ENCODE data around the gene SPINK5.
"Not testable (repeated sequence)": the region's sequence is repeated elsewhere in the genome, so short reads cannot be mapped to it uniquely, and the experiment has no call there.

The SPINK5 gene

GRCh38 chr5:148063861-148064260, at the start of gene SPINK5:
Gene SPINK5 (plus strand): TSS chr5:148063980. CDS start chr5:148064045, 65 bp downstream.
- DNase-seq (ENCODE audit: low spot score) = no peak

GRCh38 chr5:148014276-148014675, 49.5 kb upstream of the SPINK5 start:
- DNase-seq (ENCODE audit: low spot score) = no peak

GRCh38 chr5:148020257-148020988, 43.4 kb upstream of the SPINK5 start:
- DNase-seq (ENCODE audit: low spot score) = no peak

- DNase-seq (ENCODE audit: low spot score) = no peak
Observed at GRCh38 chr5:148027505-148027904, 36.3 kb upstream of the SPINK5 start.

- no peak for DNase-seq (ENCODE audit: low spot score)
Observed at GRCh38 chr5:148029131-148029530, 34.6 kb upstream of the SPINK5 start.

- no peak for DNase-seq (ENCODE audit: low spot score)
Observed at GRCh38 chr5:148033134-148033533, 30.6 kb upstream of the SPINK5 start.

GRCh38 chr5:148035676-148036075, 28.1 kb upstream of the SPINK5 start:
- DNase-seq (ENCODE audit: low spot score) = no peak

GRCh38 chr5:148042881-148043280, 20.9 kb upstream of the SPINK5 start:
- DNase-seq (ENCODE audit: low spot score) = no peak

GRCh38 chr5:148043705-148044104, 20.1 kb upstream of the SPINK5 start:
- DNase-seq (ENCODE audit: low spot score) = no peak

- DNase-seq (ENCODE audit: low spot score) = not testable (repeated sequence)
Observed at GRCh38 chr5:148055160-148055559, 8.6 kb upstream of the SPINK5 start.

GRCh38 chr5:148060309-148060708, 3.5 kb upstream of the SPINK5 start:
- no peak for DNase-seq (ENCODE audit: low spot score)

- DNase-seq (ENCODE audit: low spot score) = no peak
Observed at GRCh38 chr5:148060881-148061280, 2.9 kb upstream of the SPINK5 start.

- no peak for DNase-seq (ENCODE audit: low spot score)
Observed at GRCh38 chr5:148070621-148071020, 6.8 kb downstream of the SPINK5 start.

GRCh38 chr5:148072207-148072606, 8.4 kb downstream of the SPINK5 start:
- no peak for DNase-seq (ENCODE audit: low spot score)

- no peak for DNase-seq (ENCODE audit: low spot score)
Observed at GRCh38 chr5:148075529-148075928, 11.7 kb downstream of the SPINK5 start.

- no peak for DNase-seq (ENCODE audit: low spot score)
Observed at GRCh38 chr5:148083203-148083602, 19.4 kb downstream of the SPINK5 start.

GRCh38 chr5:148084269-148084668, 20.5 kb downstream of the SPINK5 start:
- no peak for DNase-seq (ENCODE audit: low spot score)

GRCh38 chr5:148085310-148085709, 21.5 kb downstream of the SPINK5 start:
- no peak for DNase-seq (ENCODE audit: low spot score)

- no peak for DNase-seq (ENCODE audit: low spot score)
Observed at GRCh38 chr5:148085977-148086705, 22.4 kb downstream of the SPINK5 start.

- no peak for DNase-seq (ENCODE audit: low spot score)
Observed at GRCh38 chr5:148090146-148090772, 26.5 kb downstream of the SPINK5 start.

GRCh38 chr5:148090773-148091250, 27.0 kb downstream of the SPINK5 start:
- DNase-seq (ENCODE audit: low spot score) = no peak

- peak; percentile 4 for DNase-seq (ENCODE audit: low spot score)
Observed at GRCh38 chr5:148091991-148092964, 28.5 kb downstream of the SPINK5 start.
